HAP-1 (cell line): ENCODE measurements around the gene SFT2D3.

Experiments
- DNase-seq, 2 experiments: peaks; one replicate each; pipeline ENCODE4 v3.0.0-alpha.2; 2016 to 2020; ENCODE audit warnings: low spot score in 2 of 2
- H3K27me3 ChIP-seq: fragments of 250-450 bp; sonication (Bioruptor Pico); 2 replicates; pipeline ENCODE4 v1.5.1; 2020; ENCODE audit warnings: low read depth, mild to moderate bottlenecking, moderate library complexity
- H3K36me3 ChIP-seq: fragments of 250-450 bp; sonication (Bioruptor Pico); replicated peaks from 2 replicates; pipeline ENCODE4 v1.5.1; 2020; ENCODE audit warnings: mild to moderate bottlenecking
- H3K4me1 ChIP-seq: fragments of 250-450 bp; sonication (Bioruptor Pico); 2 replicates; pipeline ENCODE4 v1.5.1; 2020; ENCODE audit warnings: mild to moderate bottlenecking
- H3K4me3 ChIP-seq: fragments of 250-450 bp; sonication (Bioruptor Pico); 2 replicates; pipeline ENCODE4 v1.5.1; 2020; ENCODE audit warnings: mild to moderate bottlenecking, moderate library complexity
- H3K9me3 ChIP-seq: fragments of 250-450 bp; sonication (Bioruptor Pico); 2 replicates; pipeline ENCODE4 v1.5.1; 2020; ENCODE audit warnings: mild to moderate bottlenecking, moderate library complexity
- in situ Hi-C: fragments of 300-500 bp; cut with MboI; formaldehyde crosslinking; loops from 3 replicates; pipeline ENCODE4 v1.14.3; 2020; ENCODE audit warnings: low sequenced_read_pairs, inconsistent platforms, mixed read lengths

Gene SFT2D3

GRCh38 chr2:127659408-127660290 is 41.6 kb upstream of the SFT2D3 start:
- H3K4me3 ChIP-seq: no peak overlapping the region
- no peak for DNase-seq
- H3K27me3 ChIP-seq: no peaks in the 10 kb centered on the region
- H3K9me3 ChIP-seq: no peaks in the 10 kb centered on the region
- in situ Hi-C loops: no loop called here
- no peaks in the 10 kb centered on the region for H3K36me3 ChIP-seq
- H3K4me1 ChIP-seq: no peaks in the 10 kb centered on the region

GRCh38 chr2:127660291-127660578 is 41.1 kb upstream of the SFT2D3 start:
- in situ Hi-C loops: no loop called here
- 0 out of 2 replicates have a peak, but pooled peaks cover 2% of the 10 kb centered on the region for H3K27me3 ChIP-seq
- H3K4me3 ChIP-seq: no peak overlapping the region
- no peak for DNase-seq
- no peaks in the 10 kb centered on the region for H3K36me3 ChIP-seq
- H3K9me3 ChIP-seq: no peaks in the 10 kb centered on the region
- no peaks in the 10 kb centered on the region for H3K4me1 ChIP-seq

- Histone ChIP-seq H3K27me3 (peaks cover 6% of the 10 kb centered on the region; the same call in 1 of the 2 replicates), H3K36me3 (no peaks in the 10 kb centered on the region), H3K9me3 (no peaks in the 10 kb centered on the region), H3K4me1 (no peaks in the 10 kb centered on the region), H3K4me3 (no peak overlapping the region)
- no peak for DNase-seq
- in situ Hi-C loops: no loop called here
Measured at GRCh38 chr2:127661072-127661649, 40.1 kb upstream of the SFT2D3 start.

GRCh38 chr2:127661949-127662510 is 39.3 kb upstream of the SFT2D3 start:
- DNase-seq: no peak
- Histone ChIP-seq H3K4me1 (no peaks in the 10 kb centered on the region), H3K27me3 (peaks cover 9% of the 10 kb centered on the region; the same call in 1 of the 2 replicates), H3K4me3 (no peak overlapping the region), H3K9me3 (no peaks in the 10 kb centered on the region), H3K36me3 (no peaks in the 10 kb centered on the region)
- in situ Hi-C loops: no loop called here

- no peak for DNase-seq
- Histone ChIP-seq H3K4me1 (no peaks in the 10 kb centered on the region), H3K27me3 (peaks cover 11% of the 10 kb centered on the region; the same call in 1 of the 2 replicates), H3K9me3 (no peaks in the 10 kb centered on the region), H3K4me3 (no peak overlapping the region), H3K36me3 (no peaks in the 10 kb centered on the region)
- in situ Hi-C loops: no loop called here
Measured at GRCh38 chr2:127662937-127663565, 38.2 kb upstream of the SFT2D3 start.

- Histone ChIP-seq H3K27me3 (peaks cover 11% of the 10 kb centered on the region; the same call in 1 of the 2 replicates), H3K4me1 (no peaks in the 10 kb centered on the region), H3K9me3 (no peaks in the 10 kb centered on the region), H3K4me3 (no peak overlapping the region), H3K36me3 (no peaks in the 10 kb centered on the region)
- no peak for DNase-seq
- in situ Hi-C loops: no loop called here
Measured at GRCh38 chr2:127663566-127664064, 37.7 kb upstream of the SFT2D3 start.

GRCh38 chr2:127664065-127664894 is 37.0 kb upstream of the SFT2D3 start:
- H3K27me3 ChIP-seq: peaks cover 11% of the 10 kb centered on the region; the same call in 1 of the 2 replicates
- H3K4me1 ChIP-seq: no peaks in the 10 kb centered on the region
- no peak for DNase-seq
- no peak overlapping the region for H3K4me3 ChIP-seq
- no peaks in the 10 kb centered on the region for H3K9me3 ChIP-seq
- no peaks in the 10 kb centered on the region for H3K36me3 ChIP-seq
- in situ Hi-C loops: no loop called here

- Histone ChIP-seq H3K27me3 (peaks cover 11% of the 10 kb centered on the region; the same call in 1 of the 2 replicates), H3K9me3 (no peaks in the 10 kb centered on the region), H3K4me3 (no peak overlapping the region), H3K36me3 (no peaks in the 10 kb centered on the region), H3K4me1 (no peaks in the 10 kb centered on the region)
- in situ Hi-C loops: no loop called here
- DNase-seq: no peak
Measured at GRCh38 chr2:127664895-127665225, 36.4 kb upstream of the SFT2D3 start.

GRCh38 chr2:127665267-127665893 is 35.9 kb upstream of the SFT2D3 start:
- DNase-seq: peak in 1 of 2 experiments; percentile 3
- H3K9me3 ChIP-seq: no peaks in the 10 kb centered on the region
- in situ Hi-C loops: no loop called here
- H3K4me1 ChIP-seq: no peaks in the 10 kb centered on the region
- peaks cover 11% of the 10 kb centered on the region; the same call in 1 of the 2 replicates for H3K27me3 ChIP-seq
- no peak overlapping the region for H3K4me3 ChIP-seq
- H3K36me3 ChIP-seq: no peaks in the 10 kb centered on the region

GRCh38 chr2:127669056-127669455 is 32.2 kb upstream of the SFT2D3 start:
- H3K36me3 ChIP-seq: no peaks in the 10 kb centered on the region
- H3K4me3 ChIP-seq: no peak overlapping the region
- in situ Hi-C loops: no loop called here
- no peaks in the 10 kb centered on the region for H3K9me3 ChIP-seq
- H3K27me3 ChIP-seq: peaks cover 11% of the 10 kb centered on the region; the same call in 1 of the 2 replicates
- no peak for DNase-seq
- H3K4me1 ChIP-seq: no peaks in the 10 kb centered on the region

- Histone ChIP-seq H3K36me3 (no peaks in the 10 kb centered on the region), H3K9me3 (no peaks in the 10 kb centered on the region), H3K4me1 (no peaks in the 10 kb centered on the region), H3K27me3 (peaks cover 8% of the 10 kb centered on the region; the same call in 1 of the 2 replicates), H3K4me3 (no peak overlapping the region)
- in situ Hi-C loops: no loop called here
- no peak for DNase-seq
Measured at GRCh38 chr2:127670055-127670956, 31.0 kb upstream of the SFT2D3 start.

GRCh38 chr2:127670957-127671290 is 30.4 kb upstream of the SFT2D3 start:
- Histone ChIP-seq H3K4me3 (no peak overlapping the region), H3K36me3 (no peaks in the 10 kb centered on the region), H3K4me1 (no peaks in the 10 kb centered on the region), H3K27me3 (peaks cover 6% of the 10 kb centered on the region; the same call in 1 of the 2 replicates), H3K9me3 (no peaks in the 10 kb centered on the region)
- no peak for DNase-seq
- in situ Hi-C loops: no loop called here
